Activated T-cell treated with anti-CD3 and anti-CD28 coated beads, Interleukin-2, amount 50 U/mL, for 48 hours (primary cell): ENCODE data around the gene H6PD.

ENCODE experiments used
- DNase-seq, 2 experiments: peaks; one replicate each; pipeline ENCODE4 v3.0.0-alpha.2; 2020

The H6PD gene

DNA sequence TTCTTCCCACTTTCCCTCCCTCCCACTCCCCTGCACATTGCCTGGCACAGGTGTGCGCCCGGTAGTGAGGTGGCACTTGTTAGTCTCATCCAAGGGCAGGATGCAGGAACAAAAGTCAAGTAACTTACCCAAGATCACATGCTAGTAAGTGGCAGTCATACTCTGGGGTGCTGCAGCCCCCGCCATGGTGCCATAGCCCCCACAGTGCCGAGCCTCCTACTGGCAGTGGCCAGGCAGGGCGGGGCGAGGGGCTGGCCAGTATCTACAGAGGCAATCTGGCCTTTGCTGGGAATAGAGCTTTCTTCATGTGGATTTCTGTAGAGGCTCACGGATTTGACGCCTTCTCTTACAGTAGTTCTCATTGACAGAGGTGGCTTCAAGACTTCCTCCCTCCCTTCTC is 26.9 kb downstream of the H6PD start:
- DNase-seq, result no peak

DNA sequence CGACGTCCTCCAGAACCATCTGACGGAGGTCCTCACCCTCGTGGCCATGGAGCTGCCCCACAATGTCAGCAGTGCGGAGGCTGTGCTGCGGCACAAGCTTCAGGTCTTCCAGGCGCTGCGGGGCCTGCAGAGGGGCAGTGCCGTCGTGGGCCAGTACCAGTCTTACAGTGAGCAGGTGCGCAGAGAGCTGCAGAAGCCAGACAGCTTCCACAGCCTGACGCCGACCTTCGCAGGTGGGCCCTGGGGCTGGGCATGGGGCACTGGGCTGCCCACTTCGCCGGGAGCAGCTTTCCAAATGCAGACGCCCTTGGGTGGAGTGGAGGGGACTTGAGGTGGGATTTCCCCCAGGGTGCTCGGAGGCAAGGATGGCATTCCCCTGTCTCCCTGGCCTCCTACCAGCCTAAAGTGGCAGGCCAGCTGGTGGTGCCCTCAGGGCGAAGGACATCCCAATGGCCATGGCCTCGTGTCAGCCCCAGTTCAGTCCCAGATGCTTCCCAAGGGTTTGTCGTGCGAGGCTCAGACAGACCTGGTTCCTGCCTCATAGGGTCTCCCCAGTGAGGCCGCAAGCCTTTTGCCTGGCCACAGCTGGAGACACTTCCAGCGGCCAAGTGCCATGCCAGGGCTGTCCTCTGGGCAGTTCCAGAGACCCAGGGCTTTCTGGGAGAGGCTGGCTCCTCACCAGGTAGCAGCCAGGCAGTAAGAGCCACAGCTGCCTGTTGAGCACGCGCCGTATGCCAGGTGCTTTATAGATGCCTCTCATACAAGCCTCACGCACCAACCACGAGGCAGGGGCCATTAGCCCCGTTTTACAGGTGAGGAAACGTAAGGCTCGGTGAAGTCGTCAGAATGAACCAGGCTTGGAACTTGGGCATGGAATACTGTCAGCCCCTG is 27.8 kb downstream of the H6PD start:
- no peak for DNase-seq

DNA sequence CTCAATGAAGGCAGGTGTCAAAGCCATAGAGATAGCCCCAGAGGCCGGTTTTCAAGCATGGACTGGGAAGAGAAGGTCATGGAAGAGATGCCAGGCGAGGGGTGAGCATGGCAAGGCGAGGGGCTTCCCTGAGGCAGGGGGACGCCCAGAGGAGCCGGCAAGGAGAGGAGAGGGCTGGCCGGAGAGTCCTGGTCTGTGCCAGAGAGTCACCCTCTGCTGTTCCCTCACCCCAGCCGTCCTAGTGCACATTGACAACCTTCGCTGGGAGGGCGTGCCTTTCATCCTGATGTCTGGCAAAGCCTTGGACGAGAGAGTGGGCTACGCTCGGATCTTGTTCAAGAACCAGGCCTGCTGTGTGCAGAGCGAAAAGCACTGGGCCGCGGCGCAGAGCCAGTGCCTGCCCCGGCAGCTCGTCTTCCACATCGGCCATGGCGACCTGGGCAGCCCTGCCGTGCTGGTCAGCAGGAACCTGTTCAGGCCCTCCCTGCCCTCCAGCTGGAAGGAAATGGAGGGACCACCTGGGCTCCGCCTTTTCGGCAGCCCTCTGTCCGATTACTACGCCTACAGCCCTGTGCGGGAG is 28.8 kb downstream of the H6PD start:
- DNase-seq, result no peak

DNA sequence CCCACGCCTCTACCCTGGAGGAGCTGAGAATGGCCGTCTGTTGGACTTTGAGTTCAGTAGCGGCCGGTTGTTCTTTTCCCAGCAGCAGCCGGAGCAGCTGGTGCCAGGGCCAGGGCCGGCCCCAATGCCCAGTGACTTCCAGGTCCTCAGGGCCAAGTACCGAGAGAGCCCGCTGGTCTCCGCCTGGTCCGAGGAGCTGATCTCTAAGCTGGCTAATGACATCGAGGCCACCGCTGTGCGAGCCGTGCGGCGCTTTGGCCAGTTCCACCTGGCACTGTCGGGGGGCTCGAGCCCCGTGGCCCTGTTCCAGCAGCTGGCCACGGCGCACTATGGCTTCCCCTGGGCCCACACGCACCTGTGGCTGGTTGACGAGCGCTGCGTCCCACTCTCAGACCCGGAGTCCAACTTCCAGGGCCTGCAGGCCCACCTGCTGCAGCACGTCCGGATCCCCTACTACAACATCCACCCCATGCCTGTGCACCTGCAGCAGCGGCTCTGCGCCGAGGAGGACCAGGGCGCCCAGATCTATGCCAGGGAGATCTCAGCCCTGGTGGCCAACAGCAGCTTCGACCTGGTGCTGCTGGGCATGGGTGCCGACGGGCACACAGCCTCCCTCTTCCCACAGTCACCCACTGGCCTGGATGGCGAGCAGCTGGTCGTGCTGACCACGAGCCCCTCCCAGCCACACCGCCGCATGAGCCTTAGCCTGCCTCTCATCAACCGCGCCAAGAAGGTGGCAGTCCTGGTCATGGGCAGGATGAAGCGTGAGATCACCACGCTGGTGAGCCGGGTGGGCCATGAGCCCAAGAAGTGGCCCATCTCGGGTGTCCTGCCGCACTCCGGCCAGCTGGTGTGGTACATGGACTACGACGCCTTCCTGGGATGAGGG is 29.7 kb downstream of the H6PD start:
- no peak for DNase-seq

DNA sequence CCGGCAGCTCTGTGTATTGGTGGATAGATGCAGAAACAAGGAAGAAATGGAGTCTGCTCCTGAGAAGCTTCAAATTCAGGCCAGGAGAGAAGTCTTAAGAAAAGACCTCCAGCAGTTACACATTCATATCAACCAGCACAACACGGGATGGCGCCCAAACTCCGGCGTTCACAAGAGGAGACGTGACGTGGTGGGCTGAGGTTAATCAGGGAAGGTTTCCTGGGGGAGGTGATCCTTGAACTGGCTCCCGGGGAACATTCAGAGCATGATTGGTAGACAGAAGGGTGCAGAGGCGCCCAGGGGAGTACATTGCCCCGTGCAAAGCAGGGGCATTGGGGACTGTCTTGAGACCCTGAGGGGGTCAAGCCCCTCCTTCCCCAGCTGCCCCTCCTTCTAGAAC is 30.5 kb downstream of the H6PD start:
- no peak for DNase-seq

DNA sequence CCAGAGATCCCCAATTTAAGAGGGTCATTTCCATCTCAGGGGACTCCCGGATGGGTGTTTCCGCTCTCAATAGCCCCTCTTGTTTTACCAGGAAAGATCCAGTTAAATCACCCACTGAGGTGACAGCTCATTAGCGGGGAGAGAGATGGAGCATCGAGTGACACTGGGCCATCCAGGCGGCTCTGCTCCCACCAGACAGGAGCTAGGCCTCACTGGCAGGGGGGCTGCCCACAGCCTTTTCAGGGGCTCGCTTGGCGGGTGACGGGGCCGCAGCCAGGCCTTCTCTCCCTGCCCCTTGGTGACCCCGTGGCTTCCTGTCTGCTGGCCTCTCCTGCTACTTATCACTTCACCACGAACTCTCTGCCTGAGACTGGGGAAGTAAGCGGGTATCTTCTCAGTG is 31.4 kb downstream of the H6PD start:
- DNase-seq, result no peak

DNA sequence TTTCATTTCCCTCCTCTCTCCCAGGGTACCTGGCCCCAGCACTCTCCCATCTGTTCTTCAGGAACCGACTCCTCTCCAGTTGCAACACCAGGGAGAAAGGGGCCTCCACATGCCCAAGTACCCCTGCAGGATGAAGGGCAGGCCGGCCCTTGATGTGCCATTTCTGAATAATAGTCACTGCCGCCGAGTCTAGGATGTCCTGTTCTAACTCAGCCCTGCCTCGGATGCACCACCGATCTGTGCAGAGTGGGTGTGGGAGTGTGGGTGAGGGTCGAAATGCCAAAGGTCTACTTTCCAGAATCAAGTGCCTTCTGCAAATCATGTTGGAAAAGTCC is 32.7 kb downstream of the H6PD start:
- DNase-seq, result no peak

DNA sequence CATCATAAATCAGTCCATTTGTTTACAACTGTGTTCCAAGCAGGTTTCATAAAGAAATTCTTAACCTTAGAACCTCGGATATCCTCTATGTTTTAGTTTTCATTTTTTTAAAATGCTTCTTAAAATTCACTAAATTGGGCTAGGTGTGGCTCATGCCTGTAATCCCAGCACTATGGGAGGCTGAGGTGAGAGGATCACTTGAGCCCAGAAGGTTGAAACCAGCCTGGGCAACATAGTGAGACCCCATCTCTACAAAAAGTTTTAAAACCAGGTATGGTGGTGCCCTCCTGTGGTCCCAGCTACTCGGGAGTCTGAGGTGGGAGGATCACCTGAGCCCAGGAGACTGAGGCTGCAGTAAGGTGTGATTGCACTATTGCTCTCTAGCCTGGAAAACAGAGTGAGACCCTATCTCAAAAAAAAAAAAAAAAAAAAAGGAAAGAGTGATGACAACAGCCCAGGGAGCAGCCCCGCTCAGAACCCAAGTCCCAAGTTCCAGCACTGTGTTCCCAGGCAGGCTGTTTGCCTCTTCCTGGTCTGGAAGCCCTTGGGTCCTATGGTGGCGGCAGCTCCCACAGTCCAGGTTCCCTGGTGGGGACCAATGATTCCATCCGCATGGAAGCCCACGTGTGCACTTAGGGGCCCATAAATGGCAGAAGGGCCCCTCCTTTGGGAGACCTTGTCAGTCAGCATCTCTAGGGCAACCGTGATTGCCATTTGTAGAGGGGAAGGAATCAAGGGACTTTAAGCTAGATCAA is 33.4 kb downstream of the H6PD start:
- no peak for DNase-seq

DNA sequence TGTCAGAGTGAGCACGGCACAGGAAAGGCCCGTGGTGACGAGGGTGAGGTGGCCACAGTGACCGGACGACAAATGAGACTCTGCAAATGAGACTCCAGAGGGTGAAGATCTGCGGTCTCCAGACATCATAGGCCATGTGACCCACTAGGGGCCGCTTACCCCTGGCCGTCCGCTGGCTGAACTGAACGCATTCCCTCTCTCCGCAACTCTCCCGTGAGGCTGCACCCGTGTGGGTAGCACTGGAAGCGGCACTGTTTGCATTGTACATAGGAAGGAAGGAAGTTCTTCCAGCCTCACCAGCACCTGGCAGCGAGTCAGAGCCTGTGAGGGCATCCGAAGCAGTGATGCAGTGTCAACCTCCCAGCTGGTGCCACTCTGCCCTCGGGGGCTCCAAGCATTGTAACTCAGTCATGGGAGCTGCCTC is 34.5 kb downstream of the H6PD start:
- DNase-seq, result no peak

DNA sequence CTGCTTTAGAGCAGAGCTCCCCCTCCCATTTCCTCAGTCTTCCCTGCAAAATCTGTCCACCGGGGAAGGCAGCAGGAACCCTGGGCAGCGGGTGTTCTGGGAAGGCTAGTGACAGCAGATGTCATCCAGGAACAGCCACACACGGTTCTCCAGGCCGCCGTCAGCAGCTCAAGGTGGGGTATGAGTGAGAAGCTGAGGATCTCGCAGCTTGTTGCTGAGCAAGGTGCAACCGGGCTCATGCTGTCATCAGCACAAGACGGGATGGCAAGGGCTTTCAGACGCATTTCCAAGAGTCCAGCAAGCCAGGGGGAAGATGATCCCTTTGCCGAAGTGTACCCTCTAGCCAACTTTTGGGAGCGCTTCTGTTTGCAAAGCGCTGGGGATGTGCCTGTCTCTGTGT is 35.1 kb downstream of the H6PD start:
- DNase-seq, result no peak

DNA sequence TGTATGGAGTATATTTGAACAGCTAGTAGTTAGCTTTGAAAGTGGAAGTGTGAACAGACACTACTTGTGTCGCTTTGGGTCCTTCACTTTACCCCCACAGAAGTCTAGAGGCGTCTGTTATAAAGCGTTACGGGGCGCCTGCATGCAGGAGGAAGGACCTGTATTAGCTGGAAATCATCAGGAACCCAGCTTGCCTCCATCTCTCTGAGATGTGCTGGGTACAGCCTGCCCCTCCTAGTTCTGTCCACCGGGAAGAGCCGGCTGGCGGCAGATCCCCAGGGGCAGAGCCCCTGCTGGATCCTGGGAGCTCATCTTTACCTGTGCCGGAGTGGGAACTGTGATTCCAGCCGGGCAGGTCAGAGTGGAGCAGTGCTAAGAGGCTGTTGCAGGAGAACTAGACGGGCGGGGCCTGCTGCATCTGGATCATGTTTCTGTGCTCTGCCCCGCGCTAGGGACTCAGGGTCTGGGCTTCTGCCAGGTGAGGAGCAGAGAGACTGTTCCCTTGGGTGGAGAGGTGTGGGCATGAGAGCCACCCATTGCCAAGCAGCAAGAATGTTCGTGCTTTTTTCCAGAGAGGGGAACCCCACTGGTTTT is 35.8 kb downstream of the H6PD start:
- DNase-seq, result no peak

DNA sequence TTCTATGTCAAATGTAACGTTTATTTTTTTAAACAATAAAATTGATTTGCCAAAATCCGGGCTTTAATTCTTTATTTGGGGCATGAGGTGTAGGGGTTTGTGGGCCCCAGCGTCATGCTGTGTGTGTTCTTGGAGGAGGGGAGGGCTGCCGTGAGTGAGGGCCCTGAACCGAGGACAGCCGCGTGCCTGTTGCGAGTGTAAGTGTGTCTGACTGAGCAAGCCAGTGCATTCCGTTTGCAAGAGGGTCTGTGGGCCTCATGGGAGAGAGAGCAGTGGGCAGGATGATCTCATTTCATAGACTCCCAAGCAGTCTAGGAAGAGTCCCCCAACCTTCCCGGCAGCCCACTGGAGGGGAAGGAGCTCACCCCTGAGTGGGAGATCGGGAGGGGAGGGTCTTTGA is 36.7 kb downstream of the H6PD start:
- no peak for DNase-seq

DNA sequence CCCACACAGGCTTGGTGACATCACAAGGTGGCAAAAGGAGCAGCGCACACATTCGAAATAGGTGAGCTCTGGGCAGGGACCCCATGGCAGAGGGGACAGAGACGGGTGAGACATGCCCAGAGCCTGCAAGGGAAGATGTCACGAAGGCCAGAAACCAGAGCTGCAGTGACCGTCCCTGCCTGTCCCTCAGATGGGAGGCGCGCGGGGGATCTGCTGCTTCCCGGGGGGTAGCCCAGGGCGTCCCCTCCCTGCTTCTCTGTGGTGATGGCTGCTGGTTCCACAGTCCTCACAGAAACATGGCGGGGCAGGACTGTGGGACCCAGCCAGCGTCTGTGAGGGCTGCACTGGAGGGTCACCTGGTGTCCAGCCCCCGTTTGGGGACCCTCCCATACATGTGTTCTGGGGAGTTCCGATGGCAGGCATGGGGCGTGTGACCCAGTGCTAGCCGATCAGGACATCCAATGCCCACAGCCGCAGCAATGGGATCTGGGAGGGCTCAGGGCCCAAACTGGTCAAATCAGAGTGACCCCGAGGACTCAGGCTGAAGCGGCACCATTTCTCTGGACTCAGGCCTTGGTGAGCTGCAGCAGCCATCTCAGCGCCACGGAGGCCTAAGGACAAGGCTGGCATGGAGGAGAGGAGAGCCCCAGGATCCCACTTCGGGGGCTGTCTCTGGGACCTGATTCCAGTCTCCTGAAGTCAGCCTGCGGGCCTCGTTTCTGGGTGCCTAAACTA is 37.5 kb downstream of the H6PD start:
- DNase-seq, result no peak

DNA sequence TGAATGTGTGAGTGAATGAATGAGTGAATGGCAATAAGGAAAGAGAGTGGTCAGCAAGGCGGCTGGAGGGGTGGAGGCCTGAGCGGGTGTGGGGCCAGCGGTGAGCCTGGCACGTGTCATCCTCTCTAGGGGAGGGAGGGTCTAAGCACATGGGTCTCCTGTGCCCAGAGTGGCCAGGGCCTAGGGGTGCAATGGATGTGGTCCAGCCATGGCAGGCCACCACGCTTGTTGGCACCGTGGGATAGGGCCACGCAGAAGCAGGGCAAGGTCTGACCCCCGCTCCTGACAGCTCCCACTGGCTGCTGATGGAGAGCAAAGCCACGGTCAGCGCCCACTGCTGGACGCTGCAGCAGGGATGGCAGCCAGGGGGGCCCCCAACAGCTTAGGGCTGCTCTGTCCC is 38.6 kb downstream of the H6PD start:
- DNase-seq, result no peak

DNA sequence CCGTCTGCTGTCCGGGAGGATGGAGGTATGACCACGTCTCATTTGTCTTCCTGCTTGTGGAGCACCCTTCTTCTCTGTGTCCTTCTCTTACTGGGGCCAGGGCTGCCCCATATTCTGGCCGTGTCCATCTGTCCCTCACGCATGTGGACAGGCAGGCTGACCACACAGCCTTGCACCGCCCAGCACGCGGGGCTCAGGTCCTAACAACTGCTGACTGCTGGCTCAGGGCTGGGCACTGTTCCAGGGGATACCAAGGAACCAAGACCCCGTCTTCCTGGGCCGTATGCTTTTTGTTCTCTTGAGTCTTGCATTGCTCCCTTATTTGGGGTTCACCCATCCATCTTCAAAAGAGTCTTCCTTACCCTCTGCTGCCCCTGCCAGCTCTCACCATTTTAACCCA is 40.6 kb downstream of the H6PD start:
- no peak for DNase-seq

DNA sequence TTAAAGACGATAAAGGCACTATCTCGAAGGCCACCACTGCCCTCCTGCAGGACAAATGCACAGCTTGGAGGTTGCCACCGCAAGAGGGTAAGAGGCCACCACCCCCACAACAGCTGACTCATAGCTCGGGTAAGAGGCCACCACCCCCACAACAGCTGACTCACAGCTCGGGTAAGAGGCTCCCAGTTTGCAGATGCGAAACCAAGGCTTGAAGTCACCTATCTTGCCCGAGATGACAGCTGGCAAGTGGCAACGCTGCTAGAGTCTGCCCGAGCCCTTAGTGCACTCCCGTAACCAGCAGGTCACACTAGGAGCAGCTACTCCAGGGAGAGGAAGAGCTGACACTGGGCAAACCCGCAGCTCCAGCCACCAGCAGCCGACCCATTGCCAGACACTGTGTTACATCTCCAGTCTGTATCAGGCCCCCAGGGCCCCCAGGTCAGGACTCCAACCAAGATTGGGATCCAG is 41.0 kb downstream of the H6PD start:
- peak; percentile 82 to 86 for DNase-seq

DNA sequence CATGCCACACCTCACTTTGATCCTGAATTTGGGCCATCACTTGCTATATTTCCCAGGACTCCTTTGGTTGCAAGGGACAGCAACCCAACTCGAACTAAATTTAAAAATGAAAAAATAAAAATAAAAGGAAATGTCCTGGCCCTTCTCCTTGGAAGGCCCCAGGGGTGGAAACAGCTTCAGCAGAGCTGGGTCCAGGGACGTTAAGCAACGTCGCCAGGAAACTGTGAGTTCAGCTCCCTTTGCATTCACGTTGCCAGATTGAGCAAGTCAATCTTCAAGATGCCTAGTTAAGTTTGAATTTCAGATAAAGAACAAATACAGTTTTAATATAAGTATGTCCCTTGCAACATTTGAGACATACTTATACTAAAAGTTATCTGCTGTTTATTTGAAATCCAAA is 43.5 kb downstream of the H6PD start:
- no peak for DNase-seq

DNA sequence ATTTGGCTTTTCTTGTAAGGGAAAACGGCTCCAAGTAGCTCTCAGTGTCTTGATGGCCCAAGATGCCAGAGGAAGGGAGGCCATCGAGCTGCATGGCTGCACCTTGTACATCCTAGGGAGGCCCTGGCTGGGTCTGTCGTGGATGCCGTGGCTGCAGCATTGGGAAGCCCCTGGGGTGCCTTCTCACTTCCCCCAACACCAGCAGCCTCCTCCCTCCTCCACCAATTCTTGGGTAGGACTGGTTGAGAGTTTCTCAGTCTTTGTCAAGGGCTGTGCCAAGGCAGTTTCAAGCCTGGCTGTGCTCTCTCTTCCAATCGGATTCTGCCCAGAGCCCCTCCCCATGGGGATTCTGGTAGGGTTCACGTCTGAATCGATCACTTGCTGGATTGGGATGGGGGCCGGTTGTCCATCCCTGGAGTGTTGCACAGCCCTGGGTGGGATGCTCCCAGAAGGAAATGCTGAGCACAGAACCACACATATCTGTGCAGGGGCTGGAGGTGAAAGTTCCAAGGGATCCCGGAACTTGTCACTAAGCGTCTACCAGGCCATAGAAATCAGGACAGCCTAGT is 44.1 kb downstream of the H6PD start:
- no peak for DNase-seq

DNA sequence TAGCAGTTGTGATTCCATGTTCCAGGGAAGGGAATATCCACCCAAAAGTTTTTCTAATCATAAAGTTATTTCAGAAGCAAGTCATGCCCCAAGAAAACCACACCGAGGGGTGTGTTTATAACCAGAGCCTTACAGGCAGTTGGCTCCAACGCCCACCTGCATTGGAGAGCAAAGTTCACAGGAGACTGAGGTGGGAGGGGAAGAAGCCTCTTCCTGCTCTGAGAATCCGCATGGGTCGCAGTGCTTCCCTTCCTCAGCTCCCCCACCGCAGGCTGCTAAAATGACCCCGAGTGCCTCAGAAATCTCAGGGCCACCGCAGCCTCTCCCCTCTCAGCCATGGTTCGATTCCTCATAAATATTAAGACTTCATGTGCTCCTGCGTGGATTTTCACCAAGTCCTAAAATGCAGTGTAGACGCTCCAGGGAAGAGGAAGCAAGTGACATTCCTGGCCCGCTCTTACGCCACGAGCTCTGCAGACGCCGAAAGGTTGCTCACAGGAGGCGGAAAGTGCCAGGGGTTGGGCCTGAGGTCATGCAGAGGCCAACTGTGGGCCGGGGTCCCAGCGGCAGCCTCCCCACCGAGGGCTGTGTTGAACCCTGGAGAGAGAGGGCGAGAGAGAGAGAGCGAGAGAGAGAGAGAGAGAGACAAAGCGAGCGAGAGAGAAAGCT is 44.7 kb downstream of the H6PD start:
- peak in 1 of 2 experiments; percentile 51 for DNase-seq

DNA sequence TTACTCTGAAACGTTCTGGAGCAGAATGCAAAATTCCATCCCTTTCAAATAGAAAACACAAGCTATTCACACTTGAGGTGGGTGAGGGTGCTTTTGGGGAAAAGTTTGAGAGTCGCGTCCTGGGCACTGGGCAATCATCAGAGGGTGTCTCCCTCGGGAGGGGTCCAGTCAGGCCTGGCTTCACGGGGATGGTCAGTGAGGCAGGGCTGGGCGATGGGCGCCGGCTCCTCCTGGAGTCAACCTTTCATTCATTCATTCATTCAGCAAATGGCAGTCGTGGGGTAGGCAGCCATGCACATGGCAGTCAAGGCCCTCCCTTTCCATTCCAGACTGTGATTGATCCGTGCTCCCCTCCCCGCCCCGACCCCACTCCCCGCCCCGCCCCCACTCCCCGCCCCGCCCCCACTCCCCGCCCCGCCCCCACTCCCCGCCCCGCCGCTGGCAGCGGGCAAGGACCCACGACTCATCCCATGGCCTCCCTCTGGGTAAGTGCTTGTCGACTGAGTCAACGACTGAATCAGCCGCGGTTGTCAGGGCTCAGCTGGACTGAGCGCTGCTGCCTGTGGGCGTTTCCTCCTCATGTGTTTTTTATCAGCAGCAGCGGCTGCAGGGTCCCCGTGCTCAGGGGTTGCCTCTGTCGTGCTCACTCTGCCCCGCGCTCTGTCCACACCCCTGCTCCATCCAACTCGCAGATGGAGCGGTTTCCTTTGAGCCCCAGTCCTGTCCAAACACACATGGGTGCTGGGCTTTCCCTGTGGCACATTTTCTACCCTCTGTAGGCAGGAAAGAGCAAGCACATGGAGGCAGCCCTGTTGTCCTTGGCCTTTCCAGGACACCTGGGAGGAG is 45.7 kb downstream of the H6PD start:
- peak; percentile 80 to 85 for DNase-seq
